SIG-M5 treated with dmso at 0.1 percent for 504 hours (cell line): ENCODE results near the gene COX17.

Source experiments
- DNase-seq: peaks from one replicate; lab custom pipeline; 2025; ENCODE audit not compliant: unreplicated experiment; lab: John Stamatoyannopoulos, UW

Gene COX17

DNA sequence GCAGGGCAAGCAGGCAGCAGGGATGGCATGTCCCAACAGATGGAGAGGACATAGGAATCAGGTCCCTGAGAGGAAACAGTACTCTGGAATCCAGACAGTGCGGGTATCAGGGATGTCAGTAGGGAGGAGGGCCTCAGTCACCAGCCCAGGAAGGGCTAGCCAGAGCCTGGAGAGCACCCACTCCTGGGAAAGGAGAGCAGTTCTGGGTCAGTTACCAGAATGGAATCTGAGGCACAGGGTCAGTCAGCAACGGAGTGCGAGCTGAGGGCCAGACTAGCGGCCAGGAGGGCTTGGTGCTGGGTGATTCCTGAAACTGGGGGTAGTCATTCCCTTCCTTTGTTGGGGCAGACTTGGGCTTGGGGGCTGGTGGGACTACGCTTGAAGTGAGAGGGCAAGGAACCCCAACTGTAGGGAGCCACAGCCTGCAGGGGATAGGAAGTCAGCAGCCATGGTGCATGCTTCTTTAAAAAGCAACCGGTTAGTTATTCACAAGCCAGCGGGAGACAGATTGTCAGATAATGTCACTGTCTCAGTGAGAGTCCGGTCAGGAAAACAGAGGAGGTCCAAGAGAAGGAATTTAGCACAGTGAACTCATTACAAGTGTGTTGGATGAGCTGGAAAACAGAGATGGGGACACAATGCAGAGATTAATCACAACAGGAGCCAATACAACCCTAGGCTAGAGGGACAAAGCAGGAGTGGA, 51.6 kb downstream of the COX17 start:
- no peak for DNase-seq

- no peak for DNase-seq
Measured at GRCh38 chr3:119624002-119624720, 53.0 kb downstream of the COX17 start.

DNA sequence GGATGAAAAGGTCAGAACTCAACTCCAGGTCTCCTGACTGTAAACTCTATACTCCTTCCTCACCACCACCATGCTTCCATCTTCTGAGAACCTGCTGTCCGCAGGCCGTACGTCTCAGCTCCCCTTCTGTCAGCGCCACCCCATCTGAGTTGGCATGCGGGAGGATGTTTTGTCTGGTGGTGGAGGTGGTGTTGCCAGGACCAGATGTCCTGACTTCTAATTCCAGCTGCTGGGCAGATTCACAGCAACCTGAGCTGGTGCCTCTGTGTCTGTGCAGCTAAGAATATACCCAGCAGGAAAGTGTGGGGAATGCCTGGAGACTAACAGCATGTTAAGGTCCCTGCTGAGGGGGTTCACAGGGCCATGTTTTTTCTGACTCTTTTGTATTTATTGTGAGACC, 56.3 kb downstream of the COX17 start:
- DNase-seq = no peak
